Measurements from ENCODE around the gene MRPS23. TPM values are rescaled to one million over a fixed set of nuclear protein-coding genes. Genes with fewer than 3 reads are reported as not detected.

MRPS23 gene
- total and polyA plus RNA-seq, 2 of the 8 experiments (the other 6 are each of a cell fraction or from before 2014, with no cell fraction given) = 38.6 to 60.4 TPM

GRCh38 chr17:57885148-57885915 lies 35.5 kb upstream of the MRPS23 start:
- DNase-seq (ENCODE audit: low read depth in 1 of 2, low spot score in 2 of 2) = no peak

More at GRCh38 chr17:57885148-57885915, 35.5 kb upstream of the MRPS23 start:
- H3K56ac ChIP-seq (replicated peaks; ENCODE audit: insufficient read length, low read depth, low read length) = no peak overlapping the region
- H3K27me3 ChIP-seq (replicated peaks in 1 of 4; ENCODE audit: control insufficient read depth in 3 of 4, extremely low read depth in 1 of 4, insufficient read depth in 3 of 4, low read length in 3 of 4) = no peaks in the 10 kb centered on the region
- no peak overlapping the region for H3K18ac ChIP-seq (ENCODE audit: extremely low read depth, low read length)
- H4K20me1 ChIP-seq (replicated peaks in 1 of 2; ENCODE audit: control insufficient read depth in 1 of 2, insufficient read depth in 2 of 2, low read length in 2 of 2) = no peaks in the 10 kb centered on the region
- ChIA-PET POLR2A (ENCODE audit: partially characterized antibody) (interaction anchor here (0.8 to 3.2 kb wide), 6 partner anchors 12 to 122 kb away, joined by 3 to 9 read pairs (median 4); partner anchors contain the start of gene SRSF1), CTCF (ENCODE audit: partially characterized antibody) (interaction anchor here (0.7 to 2.0 kb wide), 8 partner anchors 11 to 115 kb away, joined by 3 to 13 read pairs (median 4); no protein-coding TSS in a partner anchor)
- H3K4me2 ChIP-seq (ENCODE audit: insufficient read depth in 1 of 2, low read depth in 2 of 2, low read length in 2 of 2) = no peak overlapping the region
- no peak overlapping the region for H3K9ac ChIP-seq (replicated peaks in 1 of 4; ENCODE audit: extremely low read depth in 1 of 4, low read depth in 3 of 4, low read length in 3 of 4)
- WGBS, 2 experiments (ENCODE audit: extremely low coverage in 1 of 2, insufficient coverage in 1 of 2, insufficient read length in 1 of 2, insufficient replicate concordance in 2 of 2, low coverage in 1 of 2, low lambda C conversion rate in 2 of 2, missing lambda C conversion rate in 1 of 2) = 93% methylated on average over 40 of the region's 67 CpGs; no CpG with 5 or more reads in 1 of the 2 experiments
- TF ChIP-seq FOSL1 (IDR thresholded peaks at IDR 0.05; ENCODE audit: insufficient read depth, low read depth, low read length) (no peak), CTCF (IDR thresholded peaks at IDR 0.05; ENCODE audit: control extremely low read depth in 1 of 3, insufficient read depth in 1 of 3, low read depth in 1 of 3, low read length in 3 of 3) (0 out of 4 replicates have a peak, but pooled peaks of 1 of the 3 experiments have one; percentile 3), SUZ12 (IDR thresholded peaks at IDR 0.05; ENCODE audit: low read length) (no peak), ASH2L (IDR thresholded peaks at IDR 0.05; ENCODE audit: low read length) (no peak), HDAC2 (IDR thresholded peaks at IDR 0.05; ENCODE audit: borderline replicate concordance in 1 of 2, low read depth in 2 of 2, low read length in 2 of 2) (no peak)
- H4K8ac ChIP-seq (ENCODE audit: extremely low read depth, insufficient read depth, low read length) = no peak overlapping the region; the same call in 1 of the 2 replicates
- peaks cover 2% of the 10 kb centered on the region; the same call in 1 of the 2 replicates for H3K23me2 ChIP-seq (ENCODE audit: low read depth, low read length)
- no peak overlapping the region for H2AK5ac ChIP-seq (ENCODE audit: low read depth, low read length)
- H4K91ac ChIP-seq (replicated peaks; ENCODE audit: insufficient read length, low read length) = no peak overlapping the region
- H3K4me3 ChIP-seq (ENCODE audit: extremely low read depth in 1 of 4, insufficient read depth in 2 of 4, low read depth in 3 of 4, low read length in 4 of 4) = no peak overlapping the region
- no peak overlapping the region for H2BK12ac ChIP-seq (ENCODE audit: low read depth, low read length)
- H3K79me1 ChIP-seq (ENCODE audit: low read depth, low read length) = no peaks in the 10 kb centered on the region
- no peak overlapping the region for H3K27ac ChIP-seq (ENCODE audit: low read depth, low read length)
- no peaks in the 10 kb centered on the region for H3K79me2 ChIP-seq (ENCODE audit: control insufficient read depth in 1 of 2, insufficient read depth in 2 of 2, low read length in 2 of 2)
- H3K9me3 ChIP-seq (ENCODE audit: insufficient read depth in 2 of 2, low read depth in 1 of 2, low read length in 1 of 2) = no peaks in the 10 kb centered on the region
- H4K5ac ChIP-seq (ENCODE audit: insufficient read length, low read depth, low read length) = no peak overlapping the region
- FAIRE-seq = no peak
- H2BK20ac ChIP-seq (ENCODE audit: low read length) = 0 out of 2 replicates have a peak overlapping the region, but pooled peaks have one; percentile 61
- H3K23ac ChIP-seq (ENCODE audit: insufficient read length) = no peak overlapping the region
- no peak overlapping the region for H3K14ac ChIP-seq (ENCODE audit: insufficient read length)
- H2AFZ ChIP-seq (ENCODE audit: low read length) = no peak overlapping the region
- H2BK120ac ChIP-seq (replicated peaks; ENCODE audit: low read depth, low read length) = no peak overlapping the region
- H3K4ac ChIP-seq (replicated peaks; ENCODE audit: insufficient read length, low read depth, low read length) = no peak overlapping the region
- no peaks in the 10 kb centered on the region for H3K36me3 ChIP-seq (ENCODE audit: control insufficient read depth in 2 of 4, insufficient read depth in 4 of 4, low read length in 3 of 4)
- no peak overlapping the region for H2BK5ac ChIP-seq (ENCODE audit: low read depth, low read length)
- H3K4me1 ChIP-seq (replicated peaks in 1 of 4; ENCODE audit: control insufficient read depth in 3 of 4, insufficient read depth in 4 of 4, low read length in 3 of 4) = peaks cover 7 to 18% (median 12%) of the 10 kb centered on the region in 4 experiments
- H2BK15ac ChIP-seq (ENCODE audit: low read length) = no peak overlapping the region; the same call in 1 of the 2 replicates
